CD14-positive monocyte (primary cell): ENCODE results near the gene PHF12. TPM values are rescaled to one million over a fixed set of nuclear protein-coding genes. Genes with fewer than 3 reads are reported as not detected.

Experiments
- DNase-seq, 3 donors: peaks; one replicate each; pipeline ENCODE4 v3.0.0-alpha.2; 2011 to 2022
- H2AFZ ChIP-seq: 2 replicates; pipeline ENCODE4 v1.6.0; 2012; ENCODE audit warnings: mild to moderate bottlenecking, low read depth, low read length, inconsistent platforms; ENCODE audit not compliant: insufficient read depth, poor library complexity, severe bottlenecking
- H3K27ac ChIP-seq, 2 donors: 1 replicate in 1 of 2; 2 replicates in 1 of 2; pipeline ENCODE4 v1.5.1; 2012 to 2013; ENCODE audit warnings: low read length in 2 of 2, control low read depth in 1 of 2, inconsistent platforms in 1 of 2, low read depth in 1 of 2, mild to moderate bottlenecking in 1 of 2
- H3K27me3 ChIP-seq, 2 donors: one replicate each; pipeline versions ENCODE4 v1.6.0 to v1.6.1; 2011 to 2013; ENCODE audit warnings: low read length in 2 of 2; ENCODE audit not compliant: control insufficient read depth in 2 of 2, insufficient read depth in 2 of 2
- H3K36me3 ChIP-seq, 2 donors: replicated peaks in 1 of 2; 1 replicate in 1 of 2; 2 replicates in 1 of 2; pipeline versions ENCODE4 v1.5.1 to v1.6.1; 2012 to 2013; ENCODE audit warnings: low read length in 2 of 2, control low read depth in 1 of 2, inconsistent platforms in 1 of 2, mild to moderate bottlenecking in 1 of 2; ENCODE audit not compliant: insufficient read depth in 2 of 2, control insufficient read depth in 1 of 2
- H3K4me1 ChIP-seq, 2 donors: 1 replicate in 1 of 2; 2 replicates in 1 of 2; pipeline versions ENCODE4 v1.5.1 to v1.6.1; 2012 to 2013; ENCODE audit warnings: low read length in 2 of 2, control low read depth in 1 of 2, inconsistent platforms in 1 of 2, mild to moderate bottlenecking in 1 of 2, moderate library complexity in 1 of 2; ENCODE audit not compliant: insufficient read depth in 2 of 2, control insufficient read depth in 1 of 2
- H3K4me2 ChIP-seq: replicated peaks from 2 replicates; pipeline ENCODE3; 2012; ENCODE audit warnings: low read length, moderate library complexity, mild to moderate bottlenecking; ENCODE audit not compliant: poor library complexity, severe bottlenecking; ENCODE audit errors: extremely low read depth
- H3K4me3 ChIP-seq, 3 experiments: fragments of 200-600 bp in 1 of 3; sonication (generic) in 1 of 3; replicated peaks in 1 of 3; 1 replicate in 2 of 3; 2 replicates in 1 of 3; pipeline ENCODE4 v1.5.1; 2011 to 2013; ENCODE audit warnings: low read length in 3 of 3, mild to moderate bottlenecking in 3 of 3, control low read depth in 2 of 3, low read depth in 2 of 3, inconsistent platforms in 1 of 3, moderate library complexity in 1 of 3
- H3K79me2 ChIP-seq: 2 replicates; pipeline ENCODE4 v1.6.0; 2012; ENCODE audit warnings: mild to moderate bottlenecking, control low read depth, inconsistent platforms, low read length, moderate library complexity; ENCODE audit not compliant: insufficient read depth
- H3K9ac ChIP-seq: 2 replicates; pipeline ENCODE4 v1.6.0; 2017; ENCODE audit warnings: low read length, mild to moderate bottlenecking; ENCODE audit not compliant: insufficient read depth, poor library complexity, severe bottlenecking
- H3K9me3 ChIP-seq, 2 donors: replicated peaks in 1 of 2; 1 replicate in 1 of 2; 2 replicates in 1 of 2; pipeline versions ENCODE4 v1.5.1 to v1.6.1; 2012 to 2013; ENCODE audit warnings: low read length in 2 of 2, control low read depth in 1 of 2; ENCODE audit not compliant: control insufficient read depth in 1 of 2, insufficient read depth in 1 of 2
- H4K20me1 ChIP-seq: 2 replicates; pipeline ENCODE4 v1.6.0; 2012; ENCODE audit warnings: mild to moderate bottlenecking, low read length, control low read depth, moderate library complexity; ENCODE audit not compliant: insufficient read depth
- H3K27ac Mint-ChIP-seq, 7 donors: one replicate each; pipeline ENCODE4 v1.8.0; 2020; ENCODE audit warnings: mild to moderate bottlenecking in 7 of 7, mixed read lengths in 7 of 7, moderate library complexity in 6 of 7, inconsistent platforms in 2 of 7
- H3K27me3 Mint-ChIP-seq, 3 donors: one replicate each; pipeline ENCODE4 v1.8.0; 2021 to 2022; ENCODE audit warnings: low read depth in 3 of 3, mild to moderate bottlenecking in 3 of 3, mixed read lengths in 3 of 3, moderate library complexity in 3 of 3, inconsistent platforms in 1 of 3
- H3K36me3 Mint-ChIP-seq, 2 donors: one replicate each; pipeline ENCODE4 v1.8.0; 2020; ENCODE audit warnings: mixed read lengths in 2 of 2, inconsistent platforms in 1 of 2, mild to moderate bottlenecking in 1 of 2
- H3K4me1 Mint-ChIP-seq: one replicate; pipeline ENCODE4 v1.8.0; 2020; ENCODE audit warnings: mild to moderate bottlenecking, mixed read lengths
- H3K4me3 Mint-ChIP-seq, 2 donors: one replicate each; pipeline ENCODE4 v1.8.0; 2020; ENCODE audit warnings: mild to moderate bottlenecking in 2 of 2, mixed read lengths in 2 of 2, moderate library complexity in 1 of 2
- H3K9me3 Mint-ChIP-seq, 7 donors: one replicate each; pipeline ENCODE4 v1.8.0; 2020 to 2022; ENCODE audit warnings: mixed read lengths in 7 of 7, mild to moderate bottlenecking in 6 of 7, moderate library complexity in 6 of 7, inconsistent platforms in 2 of 7
- WGBS: methylation state at CpG from one replicate; pipeline ENCODE4 v1.1.5; 2013; ENCODE audit warnings: missing lambda C conversion rate; ENCODE audit not compliant: insufficient coverage; 5-methylcytosine and 5-hydroxymethylcytosine counted together
- intact Hi-C, 2 donors: fragments of 100-400 bp; cut with micrococcal nuclease; formaldehyde crosslinking; loops; one replicate each; pipeline versions ENCODE4 v1.15.0 to v1.15.1; 2023
- polyA plus RNA-seq, 3 donors: library from polyadenylated mRNA; depleted of rRNA in 1 of 3; unstranded in 2 of 3; stranded (reverse) in 1 of 3; fragments of 300-500 nt in 2 of 3; fragments of >200 nt in 1 of 3; fragmentation: Illumina TruSeq in 2 of 3; gene quantifications; 1 replicate in 2 of 3; 2 replicates in 1 of 3; pipeline ENCODE4 v1.2.3, GENCODE V29; 2012 to 2021
- TF ChIP-seq, protein P1 (sequence below): fragments of 200-600 bp; IDR thresholded peaks from one replicate; pipeline ENCODE4 v1.8.0; 2022; ENCODE audit warnings: antibody characterized with exemption, mild to moderate bottlenecking

The PHF12 gene
- polyA plus RNA-seq, 3 donors = 1.4 to 62.5 (median 2.5) TPM

DNA sequence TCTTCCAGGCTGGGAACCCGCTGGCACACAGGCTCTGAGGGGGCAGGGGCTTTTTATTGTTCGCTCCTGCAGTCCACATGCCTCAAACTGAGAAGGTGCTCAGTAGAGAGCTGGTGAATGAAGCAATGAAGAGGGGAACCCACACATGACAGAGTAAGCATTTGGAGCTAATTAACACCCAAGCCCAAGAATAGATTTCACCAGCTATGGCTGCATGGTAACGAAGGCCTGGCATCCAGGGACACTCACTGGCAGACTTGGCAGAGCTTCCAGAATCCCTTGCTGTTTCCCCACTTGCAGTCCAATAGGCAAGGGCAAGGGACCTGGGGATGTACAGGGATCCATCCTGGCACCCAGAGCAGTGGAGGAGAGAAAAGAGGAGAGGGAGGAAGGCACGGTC, 66.0 kb downstream of the PHF12 start:
- no peak overlapping the region for H3K27ac ChIP-seq
- H3K9me3 ChIP-seq = no peaks in the 10 kb centered on the region
- intact Hi-C loops = no loop called here
- H2AFZ ChIP-seq = no peak overlapping the region
- peaks cover 0 to 2% (median 0%) of the 10 kb centered on the region in 3 donors for H3K27me3 Mint-ChIP-seq
- TF ChIP-seq, protein P1, sequence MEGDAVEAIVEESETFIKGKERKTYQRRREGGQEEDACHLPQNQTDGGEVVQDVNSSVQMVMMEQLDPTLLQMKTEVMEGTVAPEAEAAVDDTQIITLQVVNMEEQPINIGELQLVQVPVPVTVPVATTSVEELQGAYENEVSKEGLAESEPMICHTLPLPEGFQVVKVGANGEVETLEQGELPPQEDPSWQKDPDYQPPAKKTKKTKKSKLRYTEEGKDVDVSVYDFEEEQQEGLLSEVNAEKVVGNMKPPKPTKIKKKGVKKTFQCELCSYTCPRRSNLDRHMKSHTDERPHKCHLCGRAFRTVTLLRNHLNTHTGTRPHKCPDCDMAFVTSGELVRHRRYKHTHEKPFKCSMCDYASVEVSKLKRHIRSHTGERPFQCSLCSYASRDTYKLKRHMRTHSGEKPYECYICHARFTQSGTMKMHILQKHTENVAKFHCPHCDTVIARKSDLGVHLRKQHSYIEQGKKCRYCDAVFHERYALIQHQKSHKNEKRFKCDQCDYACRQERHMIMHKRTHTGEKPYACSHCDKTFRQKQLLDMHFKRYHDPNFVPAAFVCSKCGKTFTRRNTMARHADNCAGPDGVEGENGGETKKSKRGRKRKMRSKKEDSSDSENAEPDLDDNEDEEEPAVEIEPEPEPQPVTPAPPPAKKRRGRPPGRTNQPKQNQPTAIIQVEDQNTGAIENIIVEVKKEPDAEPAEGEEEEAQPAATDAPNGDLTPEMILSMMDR = no peak
- no peak overlapping the region for H3K4me3 ChIP-seq
- H4K20me1 ChIP-seq = peaks cover 99% of the 10 kb centered on the region
- H3K4me3 Mint-ChIP-seq = no peak overlapping the region
- H3K36me3 ChIP-seq = peaks cover 84 to 89% of the 10 kb centered on the region in 2 donors
- H3K27me3 ChIP-seq = no peaks in the 10 kb centered on the region
- H3K4me1 ChIP-seq = peaks cover 3 to 6% of the 10 kb centered on the region in 2 donors
- WGBS = 94% methylated on average over 3 of the region's 4 CpGs
- H3K4me1 Mint-ChIP-seq = peaks cover 7% of the 10 kb centered on the region
- H3K79me2 ChIP-seq = peaks cover 45% of the 10 kb centered on the region
- H3K36me3 Mint-ChIP-seq = peaks cover 72 to 94% of the 10 kb centered on the region in 2 donors
- H3K27ac Mint-ChIP-seq = peak overlapping the region in 2 of 7 donors; percentile 53 to 61
- H3K4me2 ChIP-seq = no peak overlapping the region
- no peaks in the 10 kb centered on the region for H3K9me3 Mint-ChIP-seq
- no peak for DNase-seq
- no peak overlapping the region for H3K9ac ChIP-seq

DNA sequence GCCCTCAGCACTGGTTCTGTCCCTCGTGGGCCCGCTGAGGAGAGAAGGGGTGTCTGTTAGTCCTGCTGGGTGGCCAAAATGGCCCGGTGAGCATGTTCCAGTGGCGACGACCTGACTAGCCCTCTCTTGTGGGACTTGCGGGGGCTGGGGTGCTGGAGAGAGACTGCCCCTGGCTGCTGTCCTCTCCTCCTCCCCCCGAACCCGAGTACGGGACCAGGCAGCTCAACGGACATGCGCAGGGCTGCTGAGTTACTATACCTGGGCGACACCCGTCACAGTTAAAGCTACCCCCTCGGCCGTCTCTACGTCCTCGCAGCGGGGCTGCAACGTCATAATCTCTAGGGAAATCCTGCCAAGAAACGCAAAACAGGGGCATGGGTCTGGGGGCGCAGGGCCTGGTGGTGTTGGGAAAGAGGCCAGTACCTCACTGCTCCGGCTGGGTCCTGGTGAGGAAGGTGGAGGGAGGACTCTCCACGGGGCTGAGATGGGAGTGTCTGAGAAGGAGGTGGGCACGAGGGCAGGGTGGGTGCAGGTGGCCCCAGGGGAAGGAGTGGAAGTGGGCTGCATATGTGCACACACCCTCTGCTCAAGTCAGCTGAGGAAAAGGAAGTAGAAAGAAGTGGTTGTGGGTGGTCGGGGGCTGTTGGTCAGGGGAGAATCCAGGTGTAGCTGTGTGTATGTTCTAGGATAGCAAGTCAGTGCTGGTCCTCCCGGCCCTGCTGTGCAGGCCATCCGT, 67.2 kb downstream of the PHF12 start:
- Mint-ChIP-seq H3K9me3 (peaks cover 0 to 2% (median 0%) of the 10 kb centered on the region in 7 donors), H3K27ac (peak overlapping the region in 3 of 7 donors; percentile 5 to 46 (median 30)), H3K36me3 (peaks cover 84 to 98% of the 10 kb centered on the region in 2 donors), H3K4me1 (peaks cover 2% of the 10 kb centered on the region), H3K27me3 (peaks cover 0 to 2% (median 0%) of the 10 kb centered on the region in 3 donors), H3K4me3 (no peak overlapping the region)
- H3K9me3 ChIP-seq = no peaks in the 10 kb centered on the region
- no peak overlapping the region for H3K9ac ChIP-seq
- H4K20me1 ChIP-seq = peaks cover 99% of the 10 kb centered on the region
- intact Hi-C loops = no loop called here
- H3K4me3 ChIP-seq = no peak overlapping the region
- H3K36me3 ChIP-seq = peaks cover 96 to 100% of the 10 kb centered on the region in 2 donors
- DNase-seq = no peak
- 93% methylated on average over 26 of the region's 27 CpGs for WGBS
- H3K4me1 ChIP-seq = no peaks in the 10 kb centered on the region
- H2AFZ ChIP-seq = no peak overlapping the region
- TF ChIP-seq, protein P1 = no peak
- no peak overlapping the region for H3K27ac ChIP-seq
- H3K79me2 ChIP-seq = peaks cover 34% of the 10 kb centered on the region
- no peak overlapping the region for H3K4me2 ChIP-seq
- H3K27me3 ChIP-seq = no peaks in the 10 kb centered on the region
